Neuronal stem cell (in vitro differentiated cells): Measurements from ENCODE around the gene FAM185A. TPM values are rescaled to one million over a fixed set of nuclear protein-coding genes. Genes with fewer than 3 reads are reported as not detected.

Experiments used
- small RNA-seq: library from polyadenylated mRNA; stranded (forward); fragments of <200 nt; extraction: miRNeasy Mini kit (QIAGEN cat#:217004); gene quantifications from one replicate; pipeline ENCODE3, GENCODE V24; 2013; ENCODE audit not compliant: insufficient read depth

FAM185A gene

Small RNAs within 50 kb of the gene (small RNA-seq; reads per million reads assigned to genes)
- not detected for gene RNU6-1136P
